AG04450 (cell line): ENCODE results near the gene COG4. TPM values are rescaled to one million over a fixed set of nuclear protein-coding genes. Genes with fewer than 3 reads are reported as not detected.

Source experiments
- CTCF ChIA-PET: fragments of 300-600, 350-600 bp; formaldehyde crosslinking; extraction: SDS; loops from one replicate; lab custom pipeline; 2022; ENCODE audit warnings: antibody characterized with exemption, inconsistent platforms; lab: Charles Lee
- POLR2A ChIA-PET: fragments of 350-600 bp; formaldehyde crosslinking; extraction: SDS; loops from one replicate; lab custom pipeline; 2021; ENCODE audit warnings: antibody characterized with exemption, inconsistent platforms; lab: Yijun Ruan, JAX
- DNase-seq: peaks from one replicate; pipeline ENCODE4 v3.0.0-alpha.2; 2011; ENCODE audit warnings: low read depth, low spot score
- H3K27ac ChIP-seq: one replicate; pipeline ENCODE4 v1.5.1; 2012; ENCODE audit warnings: low read depth, low read length, control low read depth
- H3K27me3 ChIP-seq: one replicate; pipeline ENCODE4 v1.6.0; 2012; ENCODE audit warnings: low read length; ENCODE audit not compliant: control insufficient read depth, insufficient read depth
- H3K4me3 ChIP-seq: 2 replicates; pipeline ENCODE4 v1.5.1; 2011; ENCODE audit warnings: mild to moderate bottlenecking, low read depth, low read length, control low read depth
- H3K9me3 ChIP-seq: 2 replicates; pipeline ENCODE4 v1.5.1; 2012; ENCODE audit warnings: low read length; ENCODE audit not compliant: control insufficient read depth, insufficient read depth
- polyA plus RNA-seq: library from polyadenylated mRNA; depleted of rRNA; stranded (reverse); fragments of >200 nt; gene quantifications from 2 replicates; pipeline ENCODE4 v1.2.3, GENCODE V29; 2011
- TF ChIP-seq, protein P1 (sequence below): IDR thresholded peaks from 2 replicates; pipeline ENCODE4 v1.5.1; 2011; ENCODE audit warnings: low read depth, low read length, control low read depth, inconsistent platforms

The COG4 gene
- polyA plus RNA-seq, 1 experiment, result 51.8 TPM

DNA sequence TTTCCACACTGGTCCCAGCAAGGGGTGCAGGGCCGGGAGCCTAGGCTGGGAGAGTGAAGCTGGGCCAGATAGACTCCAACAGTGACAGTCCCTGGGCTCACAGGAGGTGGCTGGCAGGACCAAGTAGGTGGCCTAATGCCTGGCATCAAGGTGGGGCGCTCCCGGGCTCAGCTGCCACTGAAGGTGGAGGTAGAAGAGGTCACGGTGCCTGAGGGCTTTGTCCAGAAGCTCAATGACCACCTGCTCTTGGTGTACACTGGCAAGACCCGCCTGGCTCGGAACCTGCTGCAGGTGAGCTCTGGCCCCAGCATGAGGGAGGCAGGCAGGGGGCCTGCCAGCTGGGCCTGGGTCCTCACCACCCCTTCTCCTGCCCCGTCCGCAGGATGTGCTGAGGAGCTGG lies 45.2 kb downstream of the COG4 start:
- ChIA-PET CTCF (no interaction called here), POLR2A (no interaction called here)
- no peak for DNase-seq
- Histone ChIP-seq H3K27ac (no peak overlapping the region), H3K27me3 (no peaks in the 10 kb centered on the region), H3K9me3 (no peaks in the 10 kb centered on the region; the same call in 1 of the 2 replicates), H3K4me3 (no peak overlapping the region)
- TF ChIP-seq, protein P1, sequence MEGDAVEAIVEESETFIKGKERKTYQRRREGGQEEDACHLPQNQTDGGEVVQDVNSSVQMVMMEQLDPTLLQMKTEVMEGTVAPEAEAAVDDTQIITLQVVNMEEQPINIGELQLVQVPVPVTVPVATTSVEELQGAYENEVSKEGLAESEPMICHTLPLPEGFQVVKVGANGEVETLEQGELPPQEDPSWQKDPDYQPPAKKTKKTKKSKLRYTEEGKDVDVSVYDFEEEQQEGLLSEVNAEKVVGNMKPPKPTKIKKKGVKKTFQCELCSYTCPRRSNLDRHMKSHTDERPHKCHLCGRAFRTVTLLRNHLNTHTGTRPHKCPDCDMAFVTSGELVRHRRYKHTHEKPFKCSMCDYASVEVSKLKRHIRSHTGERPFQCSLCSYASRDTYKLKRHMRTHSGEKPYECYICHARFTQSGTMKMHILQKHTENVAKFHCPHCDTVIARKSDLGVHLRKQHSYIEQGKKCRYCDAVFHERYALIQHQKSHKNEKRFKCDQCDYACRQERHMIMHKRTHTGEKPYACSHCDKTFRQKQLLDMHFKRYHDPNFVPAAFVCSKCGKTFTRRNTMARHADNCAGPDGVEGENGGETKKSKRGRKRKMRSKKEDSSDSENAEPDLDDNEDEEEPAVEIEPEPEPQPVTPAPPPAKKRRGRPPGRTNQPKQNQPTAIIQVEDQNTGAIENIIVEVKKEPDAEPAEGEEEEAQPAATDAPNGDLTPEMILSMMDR, result no peak

DNA sequence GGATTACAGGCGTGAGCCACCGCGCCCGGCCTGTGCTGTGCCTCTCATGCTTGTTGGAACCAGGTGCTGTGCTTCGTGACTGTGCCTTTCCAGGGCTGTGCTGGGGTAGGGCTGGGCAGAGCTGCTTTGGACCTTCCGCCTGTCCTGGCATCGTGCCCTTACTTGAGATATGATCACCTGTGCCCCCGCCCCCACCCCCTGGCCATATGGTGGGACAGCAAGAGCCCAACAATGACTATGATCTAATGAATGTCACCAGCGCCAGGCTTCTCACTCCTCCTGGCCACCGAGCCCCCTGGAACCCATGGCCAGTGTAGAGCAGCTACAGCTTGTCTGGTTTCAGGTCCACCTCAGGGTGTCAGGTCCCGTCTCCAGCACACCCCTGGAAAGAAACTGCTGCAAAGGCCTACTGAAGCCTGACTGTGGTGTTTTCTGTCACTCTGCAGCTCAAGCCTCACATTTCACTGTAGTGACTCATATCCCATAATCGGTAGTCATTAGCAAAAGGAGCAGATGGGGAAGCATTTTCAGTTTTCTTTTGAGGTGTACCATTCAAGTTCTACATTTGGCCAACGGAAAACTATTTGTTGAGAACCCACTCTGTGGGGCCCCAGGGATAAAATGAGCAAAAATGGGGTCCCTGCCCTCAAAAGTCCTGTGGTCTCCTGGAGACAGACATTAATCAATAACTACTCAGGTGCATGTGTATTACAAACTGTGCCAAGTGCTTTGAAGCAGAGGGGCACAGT lies 46.9 kb downstream of the COG4 start:
- no peaks in the 10 kb centered on the region; the same call in 1 of the 2 replicates for H3K9me3 ChIP-seq
- CTCF ChIA-PET, result interaction anchor here (0.6 kb wide), 1 partner anchor 158 kb away, joined by 4 read pairs; no protein-coding TSS in a partner anchor
- H3K27ac ChIP-seq, result peak overlapping the region; percentile 77
- peak; percentile 50 for DNase-seq
- POLR2A ChIA-PET, result interaction anchor here (0.6 to 1.3 kb wide), 3 partner anchors 16 to 95 kb away, joined by 4 to 11 read pairs (median 5); no protein-coding TSS in a partner anchor
- H3K27me3 ChIP-seq, result no peaks in the 10 kb centered on the region
- H3K4me3 ChIP-seq, result no peak overlapping the region
- TF ChIP-seq, protein P1, result no peak

DNA sequence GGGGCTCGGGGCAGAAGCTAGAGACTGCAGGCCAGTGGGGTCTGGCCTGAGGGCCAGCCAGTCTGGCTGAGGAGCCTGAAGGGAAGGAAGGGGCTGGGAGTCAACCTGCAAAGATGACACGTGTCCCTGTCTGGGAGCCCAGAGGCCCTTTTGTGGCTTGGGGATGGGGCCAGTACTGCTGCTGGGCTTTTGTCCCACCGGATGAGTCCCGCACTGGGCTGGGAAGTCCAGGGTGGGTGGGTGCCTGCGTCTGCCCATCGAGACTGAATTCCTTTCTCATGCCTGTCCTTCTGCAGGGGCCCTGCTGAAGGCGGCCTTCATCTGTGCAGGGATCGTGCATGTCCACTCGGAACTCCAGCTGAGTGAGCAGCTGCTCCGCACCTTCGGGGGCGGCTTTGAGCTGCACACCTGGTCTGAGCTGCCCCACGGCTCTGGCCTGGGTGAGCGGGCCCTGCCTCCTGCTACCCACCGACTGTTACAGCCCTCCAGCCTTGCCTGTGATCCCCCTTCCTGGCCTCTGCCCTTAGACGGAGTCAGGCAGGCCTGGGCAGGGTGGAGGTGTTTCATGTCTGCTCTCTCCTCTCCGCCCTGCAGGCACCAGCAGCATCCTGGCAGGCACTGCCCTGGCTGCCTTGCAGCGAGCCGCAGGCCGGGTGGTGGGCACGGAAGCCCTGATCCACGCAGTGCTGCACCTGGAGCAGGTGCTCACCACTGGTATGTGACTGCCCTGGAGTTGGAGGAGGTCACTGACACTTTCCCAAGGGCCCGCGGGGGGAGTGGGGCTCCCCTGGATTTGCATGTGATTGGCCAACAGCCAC lies 48.1 kb downstream of the COG4 start:
- CTCF ChIA-PET, result no interaction called here
- DNase-seq, result no peak
- Histone ChIP-seq H3K9me3 (no peaks in the 10 kb centered on the region; the same call in 1 of the 2 replicates), H3K4me3 (no peak overlapping the region), H3K27me3 (no peaks in the 10 kb centered on the region), H3K27ac (no peak overlapping the region)
- TF ChIP-seq, protein P1, result no peak
- POLR2A ChIA-PET, result interaction anchor here (0.6 kb wide), 1 partner anchor 107 kb away, joined by 3 read pairs; no protein-coding TSS in a partner anchor

DNA sequence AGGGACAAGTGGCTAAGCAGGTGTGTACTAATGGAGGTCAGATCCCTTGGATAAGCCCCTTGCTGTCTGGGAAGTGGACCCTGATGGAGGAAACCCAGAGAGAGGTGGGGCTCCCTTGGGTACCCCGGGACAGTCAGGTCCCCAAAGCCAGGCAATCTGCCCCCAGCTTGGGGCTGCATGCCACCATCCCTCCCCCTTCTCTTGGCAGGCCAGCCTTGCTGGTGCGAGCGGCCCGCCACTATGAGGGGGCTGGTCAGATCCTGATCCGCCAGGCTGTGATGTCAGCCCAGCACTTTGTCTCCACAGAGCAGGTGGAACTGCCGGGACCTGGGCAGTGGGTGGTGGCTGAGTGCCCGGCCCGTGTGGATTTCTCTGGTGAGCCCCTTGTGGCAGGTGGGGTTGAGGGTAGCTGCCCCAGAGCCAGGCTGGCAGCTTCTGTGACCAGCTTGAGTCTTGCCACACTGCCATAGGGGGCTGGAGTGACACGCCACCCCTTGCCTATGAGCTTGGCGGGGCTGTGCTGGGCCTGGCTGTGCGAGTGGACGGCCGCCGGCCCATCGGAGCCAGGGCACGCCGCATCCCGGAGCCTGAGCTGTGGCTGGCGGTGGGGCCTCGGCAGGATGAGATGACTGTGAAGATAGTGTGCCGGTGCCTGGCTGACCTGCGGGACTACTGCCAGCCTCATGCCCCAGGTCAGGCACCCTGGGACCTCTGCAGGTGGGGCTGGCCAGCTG lies 48.9 kb downstream of the COG4 start:
- DNase-seq, result no peak
- CTCF ChIA-PET, result interaction anchor here (0.6 kb wide), 1 partner anchor 69 kb away, joined by 3 read pairs; no protein-coding TSS in a partner anchor
- Histone ChIP-seq H3K27ac (no peak overlapping the region), H3K9me3 (no peaks in the 10 kb centered on the region; the same call in 1 of the 2 replicates), H3K27me3 (no peaks in the 10 kb centered on the region), H3K4me3 (no peak overlapping the region)
- TF ChIP-seq, protein P1, result no peak
- POLR2A ChIA-PET, result interaction anchor here (0.6 kb wide), 1 partner anchor 106 kb away, joined by 3 read pairs; no protein-coding TSS in a partner anchor
